C4-2B (cell line): ENCODE results near the gene EVI5.

Source experiments
- ZFX ChIP-seq: fragments of 450-650 bp; IDR thresholded peaks from 2 replicates; pipeline ENCODE4 v1.6.1; 2017
- TF ChIP-seq, protein P1 (sequence below): fragments of 450-650 bp; conservative IDR thresholded peaks from 2 replicates; pipeline ENCODE4 v1.5.1; 2017; ENCODE audit warnings: mild to moderate bottlenecking

- TF ChIP-seq, protein P1, sequence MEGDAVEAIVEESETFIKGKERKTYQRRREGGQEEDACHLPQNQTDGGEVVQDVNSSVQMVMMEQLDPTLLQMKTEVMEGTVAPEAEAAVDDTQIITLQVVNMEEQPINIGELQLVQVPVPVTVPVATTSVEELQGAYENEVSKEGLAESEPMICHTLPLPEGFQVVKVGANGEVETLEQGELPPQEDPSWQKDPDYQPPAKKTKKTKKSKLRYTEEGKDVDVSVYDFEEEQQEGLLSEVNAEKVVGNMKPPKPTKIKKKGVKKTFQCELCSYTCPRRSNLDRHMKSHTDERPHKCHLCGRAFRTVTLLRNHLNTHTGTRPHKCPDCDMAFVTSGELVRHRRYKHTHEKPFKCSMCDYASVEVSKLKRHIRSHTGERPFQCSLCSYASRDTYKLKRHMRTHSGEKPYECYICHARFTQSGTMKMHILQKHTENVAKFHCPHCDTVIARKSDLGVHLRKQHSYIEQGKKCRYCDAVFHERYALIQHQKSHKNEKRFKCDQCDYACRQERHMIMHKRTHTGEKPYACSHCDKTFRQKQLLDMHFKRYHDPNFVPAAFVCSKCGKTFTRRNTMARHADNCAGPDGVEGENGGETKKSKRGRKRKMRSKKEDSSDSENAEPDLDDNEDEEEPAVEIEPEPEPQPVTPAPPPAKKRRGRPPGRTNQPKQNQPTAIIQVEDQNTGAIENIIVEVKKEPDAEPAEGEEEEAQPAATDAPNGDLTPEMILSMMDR = no peak
- no peak for TF ChIP-seq ZFX
Measured at GRCh38 chr1:92504291-92505014, 280.5 kb downstream of the EVI5 start.
